Measurements from ENCODE around the gene RELCH.

Gene RELCH

DNA sequence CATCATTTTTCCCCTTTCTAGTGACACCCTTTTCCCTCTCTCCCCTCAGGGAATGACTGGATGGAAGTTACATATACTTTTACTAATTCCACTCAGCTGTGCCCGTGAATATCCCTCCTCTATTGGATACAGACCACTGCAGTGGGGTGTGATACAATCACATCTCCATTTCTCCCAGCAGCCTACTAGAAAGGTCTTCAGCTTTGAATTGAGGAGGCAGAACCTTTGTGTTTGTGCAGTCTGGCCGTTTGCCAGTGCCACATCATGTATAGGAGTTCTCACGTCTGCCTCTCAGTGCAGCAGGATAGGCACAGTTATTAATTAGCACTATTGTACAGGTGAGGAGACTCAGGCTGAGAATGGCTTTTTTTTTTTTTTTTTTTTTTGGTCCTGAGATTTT is 154.4 kb downstream of the RELCH start:
- H3K4me1 Mint-ChIP-seq = peaks cover 55% of the 10 kb centered on the region
- no peak overlapping the region for H3K4me3 Mint-ChIP-seq
- H3K27me3 Mint-ChIP-seq (ENCODE audit: low read depth, poor library complexity) = peaks cover 10% of the 10 kb centered on the region

GRCh38 chr18:62342884-62343283 is 155.8 kb downstream of the RELCH start:
- Mint-ChIP-seq H3K4me3 (no peak overlapping the region), H3K27me3 (ENCODE audit: low read depth, poor library complexity) (peaks cover 10% of the 10 kb centered on the region), H3K27ac (no peak overlapping the region), H3K36me3 (ENCODE audit: low read depth) (no peaks in the 10 kb centered on the region), H3K9me3 (no peaks in the 10 kb centered on the region), H3K4me1 (peaks cover 59% of the 10 kb centered on the region)
- TF ChIP-seq CTCF (IDR thresholded peaks at IDR 0.05) = no peak
- no peak for DNase-seq

More for the DNA sequence above, 154.4 kb downstream of the RELCH start:
- H3K27ac Mint-ChIP-seq = peak overlapping the region; percentile 60
- DNase-seq = no peak
- TF ChIP-seq CTCF (IDR thresholded peaks at IDR 0.05) = no peak
- H3K9me3 Mint-ChIP-seq = no peaks in the 10 kb centered on the region
- no peaks in the 10 kb centered on the region for H3K36me3 Mint-ChIP-seq (ENCODE audit: low read depth)

DNA sequence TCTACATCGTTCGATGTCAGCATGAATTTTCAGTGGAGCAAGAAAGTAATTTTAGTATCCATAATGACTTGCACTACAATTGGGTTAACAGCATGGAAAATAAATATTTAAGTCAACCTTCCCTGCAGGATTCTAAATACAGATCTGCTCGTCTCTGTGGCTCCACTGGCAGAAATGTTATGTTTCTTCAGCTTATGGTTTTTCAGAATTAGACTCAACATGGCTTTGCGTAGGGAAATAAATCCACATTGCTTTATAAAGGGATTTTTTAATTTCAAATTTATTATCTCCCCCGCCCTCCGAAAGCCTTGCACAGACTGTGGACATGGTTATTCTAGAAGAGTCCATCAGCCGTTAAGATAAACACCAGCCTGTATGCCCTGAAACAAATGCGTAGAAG is 156.3 kb downstream of the RELCH start:
- Mint-ChIP-seq H3K27ac (no peak overlapping the region), H3K36me3 (ENCODE audit: low read depth) (no peaks in the 10 kb centered on the region), H3K4me3 (no peak overlapping the region), H3K4me1 (peaks cover 58% of the 10 kb centered on the region), H3K9me3 (no peaks in the 10 kb centered on the region), H3K27me3 (ENCODE audit: low read depth, poor library complexity) (peaks cover 9% of the 10 kb centered on the region)
- no peak for DNase-seq
- no peak for TF ChIP-seq CTCF (IDR thresholded peaks at IDR 0.05)

- DNase-seq = no peak
- H3K27ac Mint-ChIP-seq = no peak overlapping the region
- H3K9me3 Mint-ChIP-seq = no peaks in the 10 kb centered on the region
- no peak overlapping the region for H3K4me3 Mint-ChIP-seq
- TF ChIP-seq CTCF (IDR thresholded peaks at IDR 0.05) = no peak
- H3K27me3 Mint-ChIP-seq (ENCODE audit: low read depth, poor library complexity) = no peaks in the 10 kb centered on the region
- H3K4me1 Mint-ChIP-seq = peaks cover 44% of the 10 kb centered on the region
- no peaks in the 10 kb centered on the region for H3K36me3 Mint-ChIP-seq (ENCODE audit: low read depth)
Measured at GRCh38 chr18:62345909-62346308, 158.9 kb downstream of the RELCH start.

GRCh38 chr18:62346333-62347088 is 159.5 kb downstream of the RELCH start:
- H3K27ac Mint-ChIP-seq = peak overlapping the region; percentile 68
- DNase-seq = no peak
- no peak for TF ChIP-seq CTCF (IDR thresholded peaks at IDR 0.05)
- H3K4me1 Mint-ChIP-seq = peaks cover 44% of the 10 kb centered on the region
- peak overlapping the region; percentile 18 for H3K4me3 Mint-ChIP-seq
- no peaks in the 10 kb centered on the region for H3K36me3 Mint-ChIP-seq (ENCODE audit: low read depth)
- no peaks in the 10 kb centered on the region for H3K27me3 Mint-ChIP-seq (ENCODE audit: low read depth, poor library complexity)
- no peaks in the 10 kb centered on the region for H3K9me3 Mint-ChIP-seq

DNA sequence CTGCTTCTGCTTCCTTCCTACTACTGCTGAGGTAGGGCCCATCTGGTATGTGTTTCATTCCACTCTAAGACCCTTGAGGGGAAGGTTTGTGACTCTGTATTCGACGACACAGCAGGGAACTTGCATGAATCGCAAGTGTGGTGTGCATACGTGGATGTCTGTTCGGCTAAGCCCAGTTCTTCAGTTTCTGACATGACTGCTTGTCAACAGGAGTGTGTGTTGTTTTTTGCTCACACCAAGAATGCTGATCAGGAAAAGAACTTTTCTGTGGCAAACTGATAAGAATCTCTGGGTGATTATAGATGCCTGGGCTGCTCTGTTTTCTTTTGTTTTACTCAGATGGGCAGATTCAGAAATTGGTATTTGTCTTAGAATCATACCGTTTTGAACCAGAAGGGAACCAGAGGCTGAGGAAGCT is 160.0 kb downstream of the RELCH start:
- Mint-ChIP-seq H3K36me3 (ENCODE audit: low read depth) (no peaks in the 10 kb centered on the region), H3K4me1 (peaks cover 44% of the 10 kb centered on the region), H3K9me3 (no peaks in the 10 kb centered on the region), H3K4me3 (peak overlapping the region; percentile 18), H3K27me3 (ENCODE audit: low read depth, poor library complexity) (no peaks in the 10 kb centered on the region), H3K27ac (peak overlapping the region; percentile 68)
- TF ChIP-seq CTCF (IDR thresholded peaks at IDR 0.05) = no peak
- DNase-seq = no peak
